ENCODE results near the gene ZNF670.

ZNF670 gene

GRCh38 chr1:247107694-247108093 is 29.1 kb upstream of the ZNF670 start:
- TF ChIP-seq, protein P1, sequence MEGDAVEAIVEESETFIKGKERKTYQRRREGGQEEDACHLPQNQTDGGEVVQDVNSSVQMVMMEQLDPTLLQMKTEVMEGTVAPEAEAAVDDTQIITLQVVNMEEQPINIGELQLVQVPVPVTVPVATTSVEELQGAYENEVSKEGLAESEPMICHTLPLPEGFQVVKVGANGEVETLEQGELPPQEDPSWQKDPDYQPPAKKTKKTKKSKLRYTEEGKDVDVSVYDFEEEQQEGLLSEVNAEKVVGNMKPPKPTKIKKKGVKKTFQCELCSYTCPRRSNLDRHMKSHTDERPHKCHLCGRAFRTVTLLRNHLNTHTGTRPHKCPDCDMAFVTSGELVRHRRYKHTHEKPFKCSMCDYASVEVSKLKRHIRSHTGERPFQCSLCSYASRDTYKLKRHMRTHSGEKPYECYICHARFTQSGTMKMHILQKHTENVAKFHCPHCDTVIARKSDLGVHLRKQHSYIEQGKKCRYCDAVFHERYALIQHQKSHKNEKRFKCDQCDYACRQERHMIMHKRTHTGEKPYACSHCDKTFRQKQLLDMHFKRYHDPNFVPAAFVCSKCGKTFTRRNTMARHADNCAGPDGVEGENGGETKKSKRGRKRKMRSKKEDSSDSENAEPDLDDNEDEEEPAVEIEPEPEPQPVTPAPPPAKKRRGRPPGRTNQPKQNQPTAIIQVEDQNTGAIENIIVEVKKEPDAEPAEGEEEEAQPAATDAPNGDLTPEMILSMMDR (IDR thresholded peaks at IDR 0.05): no peak
- Histone ChIP-seq H3K27ac (no peak overlapping the region), H3K4me1 (peaks cover 0 to 30% (median 20%) of the 10 kb centered on the region in 4 donors), H3K9me3 (no peaks in the 10 kb centered on the region), H3K4me3 (no peak overlapping the region), H3K27me3 (peaks cover 0 to 3% of the 10 kb centered on the region in 2 donors), H3K36me3 (no peaks in the 10 kb centered on the region)
- DNase-seq: no peak
- intact Hi-C loops (cut with DNase I; ENCODE audit: low total_unique reads): loop anchor here (10.0 kb wide), 1 partner anchor 173 kb away; the partner anchor contains the start of gene AHCTF1

GRCh38 chr1:247105966-247106365 is 27.4 kb upstream of the ZNF670 start:
- TF ChIP-seq, protein P1 (IDR thresholded peaks at IDR 0.05): no peak
- intact Hi-C loops (cut with DNase I; ENCODE audit: low total_unique reads): loop anchor here (2.0 to 10.0 kb wide), 2 partner anchors 27 to 171 kb away; partner anchors contain the start of genes AHCTF1 and ZNF670
- DNase-seq: no peak
- H3K27ac ChIP-seq: no peak overlapping the region
- H3K27me3 ChIP-seq: no peaks in the 10 kb centered on the region
- H3K9me3 ChIP-seq: peaks cover 0 to 2% (median 0%) of the 10 kb centered on the region in 3 donors
- H3K4me3 ChIP-seq: no peak overlapping the region
- H3K36me3 ChIP-seq: peaks cover 9 to 11% (median 10%) of the 10 kb centered on the region in 3 donors
- peaks cover 0 to 23% (median 15%) of the 10 kb centered on the region in 4 donors for H3K4me1 ChIP-seq

DNA sequence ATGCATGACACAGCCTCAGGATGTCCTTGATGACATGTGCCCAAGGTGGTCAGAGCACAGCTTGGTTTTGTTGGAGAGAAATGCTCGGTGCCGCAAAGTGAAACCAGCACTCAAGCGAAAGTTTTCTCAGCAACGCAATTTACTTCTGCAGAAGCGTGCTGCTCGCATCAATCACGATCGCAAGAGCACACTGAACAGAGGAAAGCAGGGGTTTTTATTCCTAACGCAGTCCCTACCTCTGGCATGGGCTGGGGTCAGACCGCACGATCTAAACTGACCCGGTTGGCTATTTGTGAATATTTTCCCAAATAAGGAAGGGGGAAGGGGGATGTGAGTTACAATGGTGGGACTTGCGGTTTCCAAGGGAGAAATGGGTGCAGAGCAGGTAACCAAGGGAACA is 26.4 kb upstream of the ZNF670 start:
- peaks cover 19 to 21% (median 20%) of the 10 kb centered on the region in 3 donors for H3K36me3 ChIP-seq
- H3K27ac ChIP-seq: peak overlapping the region in 1 of 2 donors; percentile 86
- H3K4me3 ChIP-seq: peak overlapping the region; percentile 79 to 90
- intact Hi-C loops (cut with DNase I; ENCODE audit: low total_unique reads): loop anchor here (2.0 to 10.0 kb wide), 2 partner anchors 26 to 170 kb away; partner anchors contain the start of genes AHCTF1 and ZNF670
- TF ChIP-seq, protein P1 (IDR thresholded peaks at IDR 0.05): no peak
- no peak for DNase-seq
- H3K27me3 ChIP-seq: no peaks in the 10 kb centered on the region
- H3K9me3 ChIP-seq: peaks cover 0 to 3% (median under 1%) of the 10 kb centered on the region in 3 donors
- H3K4me1 ChIP-seq: peaks cover 0 to 18% (median 11%) of the 10 kb centered on the region in 4 donors

DNA sequence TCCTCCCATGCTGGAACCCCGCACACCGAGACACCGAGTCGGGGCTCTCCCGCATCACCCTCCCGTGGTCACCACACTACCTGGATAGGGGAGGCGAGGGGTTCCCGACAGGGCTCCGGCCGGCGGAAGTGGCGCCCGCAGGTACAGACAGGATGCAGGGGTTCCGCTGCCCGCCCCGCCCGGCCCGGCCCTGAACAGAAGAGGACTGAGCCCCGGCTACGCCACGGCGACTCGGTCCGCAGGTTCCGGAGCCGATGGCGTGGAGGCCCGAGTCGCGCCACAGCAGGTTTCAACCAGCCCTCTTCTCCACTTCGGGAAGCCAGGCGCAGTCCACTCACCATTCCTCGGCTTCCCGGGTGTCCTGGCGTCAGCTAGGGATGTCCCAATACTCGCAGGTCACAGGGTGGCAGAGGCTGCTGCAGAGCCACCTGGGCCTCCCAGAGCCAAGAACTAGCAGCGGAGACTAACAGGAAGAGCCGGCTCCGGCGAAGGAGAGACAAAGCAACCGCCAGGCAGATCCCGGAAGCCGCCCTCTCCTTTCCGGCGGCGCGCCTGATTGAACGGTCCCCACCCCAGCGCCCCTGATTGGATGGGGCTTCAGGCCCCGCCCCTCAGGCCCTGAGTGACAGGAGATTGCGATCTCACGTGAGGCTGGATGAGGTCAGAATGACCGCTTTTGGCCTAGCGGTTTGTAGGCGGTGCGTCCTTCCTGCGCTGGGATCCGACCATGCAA is 25.4 kb upstream of the ZNF670 start, which contains the start of gene ZNF669:
Gene ZNF669 (minus strand): TSS at position 498 of the 733 bp plus-strand sequence. CDS start 157 bp downstream, at position 341.
- Histone ChIP-seq H3K9me3 (peaks cover 0 to 3% (median 3%) of the 10 kb centered on the region in 3 donors), H3K27ac (peak within 1 kb of the TSS; percentile 81 to 86), H3K4me1 (peaks cover 0 to 18% (median 11%) of the 10 kb centered on the region in 4 donors), H3K27me3 (no peaks in the 10 kb centered on the region), H3K4me3 (peak within 1 kb of the TSS; percentile 79 to 90), H3K36me3 (peaks cover 24 to 31% (median 29%) of the 10 kb centered on the region in 3 donors)
- DNase-seq: peak; percentile 98
- TF ChIP-seq, protein P1 (IDR thresholded peaks at IDR 0.05): no peak
- intact Hi-C loops (cut with DNase I; ENCODE audit: low total_unique reads): loop anchor here (2.0 to 10.0 kb wide), 2 partner anchors 25 to 169 kb away; partner anchors contain the start of genes AHCTF1 and ZNF670

DNA sequence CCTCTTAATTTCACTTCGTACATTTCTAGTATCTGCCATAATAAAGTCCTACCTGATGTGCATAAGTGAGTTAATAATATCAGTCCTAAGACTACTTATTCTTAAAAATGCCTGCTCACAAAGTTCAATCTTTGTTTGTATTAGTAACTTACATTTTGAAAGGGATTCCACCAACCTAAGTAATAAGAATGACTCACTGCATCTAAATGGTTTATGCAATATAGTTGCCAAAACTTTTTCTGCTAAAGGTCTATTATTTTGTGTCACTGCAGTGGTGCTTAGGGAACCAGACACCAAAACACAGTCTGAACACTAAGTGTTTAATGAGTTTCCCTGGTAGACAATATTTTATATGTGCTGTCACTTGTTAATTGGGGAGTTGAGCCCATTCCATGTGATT is 23.8 kb upstream of the ZNF670 start:
- TF ChIP-seq, protein P1 (IDR thresholded peaks at IDR 0.05): no peak
- H3K27ac ChIP-seq: no peak overlapping the region
- no peak overlapping the region for H3K4me3 ChIP-seq
- peaks cover 0 to 7% (median 3%) of the 10 kb centered on the region in 3 donors for H3K9me3 ChIP-seq
- no peak for DNase-seq
- intact Hi-C loops (cut with DNase I; ENCODE audit: low total_unique reads): loop anchor here (10.0 kb wide), 1 partner anchor 168 kb away; the partner anchor contains the start of gene AHCTF1
- H3K36me3 ChIP-seq: peaks cover 36 to 46% (median 45%) of the 10 kb centered on the region in 3 donors
- H3K4me1 ChIP-seq: peaks cover 0 to 18% (median 11%) of the 10 kb centered on the region in 4 donors
- no peaks in the 10 kb centered on the region for H3K27me3 ChIP-seq
